GM15510 (cell line): Measurements from ENCODE around the gene ELF1.

ENCODE experiments used
- POLR2A ChIP-seq: IDR thresholded peaks from 3 replicates; pipeline ENCODE4 v1.6.1; 2011; ENCODE audit warnings: borderline replicate concordance; ENCODE audit not compliant: insufficient read length; ENCODE audit errors: extremely low read depth

The ELF1 gene

GRCh38 chr13:40961214-40961613, 57.9 kb downstream of the ELF1 start:
- no peak for TF ChIP-seq POLR2A

DNA sequence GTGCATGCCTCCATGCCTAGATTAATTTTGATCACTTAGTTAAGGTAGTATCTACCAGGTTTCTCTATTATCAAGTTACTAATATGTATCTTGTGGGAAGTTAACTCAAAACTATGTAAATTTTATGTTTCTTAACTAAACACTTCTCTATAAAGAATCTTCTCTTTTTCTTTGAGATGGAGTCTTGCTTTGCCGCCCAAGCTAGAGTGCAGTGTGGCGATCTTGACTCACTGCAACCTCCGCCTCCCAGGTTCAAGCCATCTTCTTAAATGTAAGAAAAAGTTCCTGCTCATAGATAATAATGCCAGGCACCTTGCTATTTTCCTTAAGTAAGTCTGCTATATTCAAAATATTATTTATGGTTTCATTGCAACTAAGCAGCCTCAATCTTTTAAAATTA, 58.4 kb downstream of the ELF1 start:
- no peak for TF ChIP-seq POLR2A

DNA sequence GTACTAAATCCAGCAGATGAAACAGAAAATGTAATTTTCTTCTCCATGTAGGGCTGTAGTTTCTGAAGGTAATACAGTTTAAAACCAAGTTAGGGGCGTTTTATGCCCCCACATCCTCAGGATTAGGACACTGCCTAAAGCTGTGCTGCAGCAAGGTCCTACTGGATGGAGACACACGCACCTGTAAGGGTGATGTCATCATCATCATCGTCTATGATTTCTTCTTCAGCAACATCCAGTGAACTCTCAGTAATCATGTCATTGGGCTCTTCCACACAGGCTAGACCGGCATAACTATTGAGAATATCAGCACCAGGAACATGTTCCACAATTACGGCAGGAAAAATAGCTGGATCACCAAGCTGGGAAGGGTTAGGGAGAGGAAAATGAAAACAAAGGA, 60.5 kb downstream of the ELF1 start:
- no peak for TF ChIP-seq POLR2A

- TF ChIP-seq POLR2A = no peak
Observed at GRCh38 chr13:40946485-40946884, 72.6 kb downstream of the ELF1 start.

- TF ChIP-seq POLR2A = no peak
Observed at GRCh38 chr13:40943073-40943472, 76.0 kb downstream of the ELF1 start.

- TF ChIP-seq POLR2A = no peak
Observed at GRCh38 chr13:40941581-40941980, 77.5 kb downstream of the ELF1 start.

GRCh38 chr13:40940841-40941240, 78.3 kb downstream of the ELF1 start:
- no peak for TF ChIP-seq POLR2A

- no peak for TF ChIP-seq POLR2A
Observed at GRCh38 chr13:40933508-40934204, 85.5 kb downstream of the ELF1 start.

- no peak for TF ChIP-seq POLR2A
Observed at GRCh38 chr13:40932252-40932651, 86.9 kb downstream of the ELF1 start.

GRCh38 chr13:40931719-40932118, 87.4 kb downstream of the ELF1 start:
- no peak for TF ChIP-seq POLR2A

- no peak for TF ChIP-seq POLR2A
Observed at GRCh38 chr13:40928980-40929379, 90.1 kb downstream of the ELF1 start.

DNA sequence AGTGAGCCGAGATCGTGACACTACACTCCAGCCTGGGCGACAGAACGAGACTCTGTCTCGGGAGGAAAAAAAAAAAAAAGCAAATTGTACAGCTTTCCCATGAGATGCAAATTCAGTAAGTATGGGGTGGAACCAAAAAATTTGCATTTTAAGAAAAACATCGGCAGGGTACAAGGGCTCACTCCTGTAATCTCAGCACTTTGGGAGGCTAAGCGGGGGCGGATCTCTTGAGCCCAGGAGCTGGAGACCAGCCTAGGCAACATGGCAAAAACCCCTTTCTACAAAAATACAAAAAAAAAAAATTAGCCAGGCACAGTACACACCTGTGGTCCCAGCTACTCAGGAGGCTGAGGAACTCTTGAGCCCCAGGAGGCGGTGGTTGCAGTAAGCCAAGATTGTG, 91.2 kb downstream of the ELF1 start:
- TF ChIP-seq POLR2A = no peak

DNA sequence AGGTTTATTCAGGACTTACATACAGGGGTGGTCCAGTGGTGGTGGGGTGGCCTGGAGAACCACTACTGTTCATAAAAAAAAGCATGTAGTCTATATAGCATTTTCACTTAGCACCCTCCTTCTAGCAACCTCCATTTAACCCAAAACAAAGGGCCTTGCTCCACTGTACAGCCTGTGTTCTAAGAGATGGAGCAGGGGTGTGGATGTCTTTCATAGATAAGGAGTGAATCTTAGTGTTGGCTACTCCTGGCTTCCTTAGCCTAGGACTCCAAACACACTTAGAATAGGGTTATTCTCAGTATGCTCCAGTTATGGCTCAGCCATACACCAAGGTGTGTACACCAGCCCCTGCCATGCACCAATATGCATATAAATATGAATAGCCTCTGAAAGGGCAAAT, 95.2 kb downstream of the ELF1 start:
- TF ChIP-seq POLR2A = no peak

DNA sequence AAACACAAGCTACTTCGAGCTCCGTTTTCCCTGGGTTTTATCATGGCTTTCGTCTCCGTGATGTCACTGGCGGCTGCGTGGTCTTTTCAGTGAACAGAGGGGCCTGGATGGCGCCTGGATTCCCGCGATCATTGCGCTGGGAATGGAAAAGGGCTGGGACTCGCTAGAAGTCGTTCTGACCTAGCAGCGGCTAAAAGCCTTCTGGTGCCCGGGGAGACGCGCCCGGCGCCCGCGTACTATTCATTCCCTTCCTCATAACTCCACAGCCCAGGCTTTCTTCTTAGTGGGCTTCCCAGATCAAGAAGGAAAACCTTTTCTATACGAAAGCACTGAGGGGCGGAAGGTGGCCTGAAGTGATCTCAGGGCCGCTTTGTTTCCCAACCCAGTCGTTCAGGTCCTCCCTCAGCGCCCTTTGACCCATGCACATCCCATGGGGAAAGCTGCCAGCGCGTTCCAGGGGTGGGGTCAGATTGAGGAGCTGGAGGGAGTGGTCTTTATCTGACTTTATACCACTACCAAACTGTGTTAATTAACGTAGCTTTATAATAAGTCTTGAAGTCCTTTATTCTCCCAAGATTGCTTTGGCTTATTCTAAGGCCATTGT, 96.6 kb downstream of the ELF1 start:
- TF ChIP-seq POLR2A = no peak

- no peak for TF ChIP-seq POLR2A
Observed at GRCh38 chr13:40920826-40921225, 98.3 kb downstream of the ELF1 start.

GRCh38 chr13:40916207-40916998, 102.7 kb downstream of the ELF1 start:
- no peak for TF ChIP-seq POLR2A

GRCh38 chr13:40911341-40911740, 107.8 kb downstream of the ELF1 start:
- TF ChIP-seq POLR2A = no peak
